Motor neuron (in vitro differentiated cells): ENCODE results near the gene ZNF213. TPM values are rescaled to one million over a fixed set of nuclear protein-coding genes. Genes with fewer than 3 reads are reported as not detected.
"Not testable (repeated sequence)": the region's sequence is repeated elsewhere in the genome, so short reads cannot be mapped to it uniquely, and the experiment has no call there.

ENCODE experiments used
- ATAC-seq, 8 experiments: fragments of 200-7000 bp; cut with Tn5 transposase; replicated peaks in 6 of 8; 2 replicates each; pipeline ENCODE4 v1.8.0; 2021; ENCODE audit warnings: mild to moderate bottlenecking in 8 of 8, moderate library complexity in 8 of 8
- H3K27ac ChIP-seq, 2 donors: fragments of 250-450 bp; sonication (Bioruptor Pico); 2 replicates each; pipeline ENCODE4 v1.9.0; 2021; ENCODE audit warnings: antibody characterized with exemption in 2 of 2, mild to moderate bottlenecking in 2 of 2, moderate library complexity in 1 of 2
- H3K4me1 ChIP-seq, 2 donors: fragments of 250-450 bp; sonication (Bioruptor Pico); replicated peaks in 1 of 2; 2 replicates each; pipeline ENCODE4 v1.6.1; 2021; ENCODE audit warnings: antibody characterized with exemption in 2 of 2, mild to moderate bottlenecking in 2 of 2, moderate library complexity in 1 of 2
- H3K4me3 ChIP-seq, 5 donors: fragments of 250-450 bp; sonication (Bioruptor Pico); 2 replicates each; pipeline ENCODE4 v1.9.0; 2021; ENCODE audit warnings: antibody characterized with exemption in 5 of 5, mild to moderate bottlenecking in 5 of 5, moderate library complexity in 4 of 5
- WGBS, 10 experiments: fragments of 450-650 bp; shearing (Covaris generic); methylation state at CpG; one replicate each; pipeline ENCODE4 v1.0.0; 2022; 5-methylcytosine and 5-hydroxymethylcytosine counted together
- in situ Hi-C, 9 experiments: fragments of 400-800 bp; cut with MboI; loops; one replicate each; pipeline ENCODE4 v1.15.0; 2021; ENCODE audit warnings: low sequenced_read_pairs in 9 of 9, low pct_unique_long_range_greater_than_20kb in 2 of 9; ENCODE audit not compliant: unreplicated experiment in 9 of 9
- total RNA-seq, 8 experiments: library from RNA; unstranded; fragments of 300-600 nt; gene quantifications; 2 replicates each; pipeline versions ENCODE4 v1.2.3 to v1.2.4, GENCODE V29; 2022

The ZNF213 gene
- total RNA-seq, 8 experiments from 2014 or later: 2.6 to 9.6 (median 6.5) TPM

- 0 to 39% (median 7%) methylated on average over 4 to 17 of the region's 24 CpGs; no CpG with 5 or more reads in 1 of the 10 experiments for WGBS, 10 experiments
- in situ Hi-C loops: no loop called here
- no peak overlapping the region for H3K4me3 ChIP-seq
- H3K4me1 ChIP-seq: peaks cover 0 to 12% of the 10 kb centered on the region in 2 donors
- no peak overlapping the region for H3K27ac ChIP-seq
- peak in 2 of 8 experiments; percentile 6 to 9 for ATAC-seq
These were observed 39.2 kb downstream of the ZNF213 start for GRCh38 chr16:3173892-3174617.

- Histone ChIP-seq H3K27ac (no peak overlapping the region), H3K4me3 (no peak overlapping the region), H3K4me1 (peaks cover 0 to 12% of the 10 kb centered on the region in 2 donors)
- no peak for ATAC-seq
- in situ Hi-C loops: no loop called here
- WGBS, 10 experiments: 33 to 57% (median 46%) methylated on average over 4 to 6 of the region's 28 CpGs; no CpG with 5 or more reads in 7 of the 10 experiments
These were observed 39.9 kb downstream of the ZNF213 start for GRCh38 chr16:3174618-3175148.

GRCh38 chr16:3175157-3176093 lies 40.6 kb downstream of the ZNF213 start:
- Histone ChIP-seq H3K27ac (no peak overlapping the region), H3K4me1 (peaks cover 0 to 9% of the 10 kb centered on the region in 2 donors), H3K4me3 (no peak overlapping the region)
- WGBS, 10 experiments: 0 to 67% (median 17%) methylated on average over 1 to 15 of the region's 39 CpGs
- in situ Hi-C loops: no loop called here
- peak in 7 of 8 experiments; percentile 9 to 53 (median 15) for ATAC-seq

GRCh38 chr16:3179651-3180050 lies 44.8 kb downstream of the ZNF213 start:
- WGBS, 10 experiments: 17 to 80% (median 61%) methylated on average over 1 to 7 of the region's 8 CpGs; no CpG with 5 or more reads in 3 of the 10 experiments
- in situ Hi-C loops: no loop called here
- no peak for ATAC-seq
- no peak overlapping the region for H3K4me3 ChIP-seq
- no peak overlapping the region for H3K27ac ChIP-seq
- peaks cover 0 to 4% of the 10 kb centered on the region in 2 donors for H3K4me1 ChIP-seq

GRCh38 chr16:3180445-3180878 lies 45.6 kb downstream of the ZNF213 start:
- H3K4me3 ChIP-seq: no peak overlapping the region
- WGBS, 10 experiments: 0 to 80% (median 15%) methylated on average over 1 to 14 of the region's 21 CpGs; no CpG with 5 or more reads in 2 of the 10 experiments
- H3K4me1 ChIP-seq: peaks cover 0 to 4% of the 10 kb centered on the region in 2 donors
- H3K27ac ChIP-seq: no peak overlapping the region
- in situ Hi-C loops: no loop called here
- no peak for ATAC-seq

GRCh38 chr16:3182293-3182607 lies 47.4 kb downstream of the ZNF213 start:
- 15 to 100% (median 50%) methylated on average over 1 to 4 of the region's 8 CpGs; no CpG with 5 or more reads in 3 of the 10 experiments for WGBS, 10 experiments

GRCh38 chr16:3182608-3183444 lies 48.0 kb downstream of the ZNF213 start:
- Histone ChIP-seq H3K27ac (no peak overlapping the region), H3K4me3 (peak overlapping the region; percentile 11 to 40 (median 22)), H3K4me1 (peaks cover 0 to 4% of the 10 kb centered on the region in 2 donors)
- peak; percentile 53 to 89 (median 62) for ATAC-seq
- WGBS, 10 experiments: 0 to 6% (median 0%) methylated on average over 1 to 20 of the region's 72 CpGs; no CpG with 5 or more reads in 5 of the 10 experiments
- in situ Hi-C loops: no loop called here

More at GRCh38 chr16:3182293-3182607, 47.4 kb downstream of the ZNF213 start:
- H3K27ac ChIP-seq, in situ Hi-C loops, H3K4me1 ChIP-seq, ATAC-seq, H3K4me3 ChIP-seq: not testable (repeated sequence)

- Histone ChIP-seq H3K4me3 (peak overlapping the region; percentile 11 to 40 (median 22)), H3K27ac (no peak overlapping the region), H3K4me1 (peaks cover 0 to 4% of the 10 kb centered on the region in 2 donors)
- peak in 2 of 8 experiments; percentile 4 to 7 for ATAC-seq
- in situ Hi-C loops: no loop called here
- 0 to 25% (median 0%) methylated on average over 1 to 8 of the region's 42 CpGs; no CpG with 5 or more reads in 2 of the 10 experiments for WGBS, 10 experiments
These were observed 48.8 kb downstream of the ZNF213 start for GRCh38 chr16:3183445-3184139.

GRCh38 chr16:3186946-3187690 lies 52.3 kb downstream of the ZNF213 start:
- Histone ChIP-seq H3K27ac (no peak overlapping the region), H3K4me3 (peak overlapping the region in 1 of 5 donors; percentile 97), H3K4me1 (peaks cover 0 to 8% of the 10 kb centered on the region in 2 donors)
- in situ Hi-C loops: no loop called here
- 46 to 93% (median 68%) methylated on average over 2 to 18 of the region's 23 CpGs for WGBS, 10 experiments
- ATAC-seq: no peak

GRCh38 chr16:3187798-3188674 lies 53.2 kb downstream of the ZNF213 start, which contains the start of gene OR1F1:
Gene OR1F1 (plus strand): TSS chr16:3188204.
- WGBS, 10 experiments: 0 to 10% (median 0%) methylated on average over 1 to 19 of the region's 51 CpGs; no CpG with 5 or more reads in 1 of the 10 experiments
- H3K4me1 ChIP-seq: peaks cover 0 to 8% of the 10 kb centered on the region in 2 donors
- peak within 1 kb of the TSS in 1 of 2 donors; percentile 53 for H3K27ac ChIP-seq
- peak within 1 kb of the TSS; percentile 43 to 97 (median 56) for H3K4me3 ChIP-seq
- in situ Hi-C loops: no loop called here
- ATAC-seq: peak; percentile 7 to 70 (median 64)
